ENCODE results near the gene MAGEC1. TPM values are rescaled to one million over a fixed set of nuclear protein-coding genes. Genes with fewer than 3 reads are reported as not detected.

MAGEC1 gene
- total RNA-seq, 2 experiments from 2014 or later = not detected

DNA sequence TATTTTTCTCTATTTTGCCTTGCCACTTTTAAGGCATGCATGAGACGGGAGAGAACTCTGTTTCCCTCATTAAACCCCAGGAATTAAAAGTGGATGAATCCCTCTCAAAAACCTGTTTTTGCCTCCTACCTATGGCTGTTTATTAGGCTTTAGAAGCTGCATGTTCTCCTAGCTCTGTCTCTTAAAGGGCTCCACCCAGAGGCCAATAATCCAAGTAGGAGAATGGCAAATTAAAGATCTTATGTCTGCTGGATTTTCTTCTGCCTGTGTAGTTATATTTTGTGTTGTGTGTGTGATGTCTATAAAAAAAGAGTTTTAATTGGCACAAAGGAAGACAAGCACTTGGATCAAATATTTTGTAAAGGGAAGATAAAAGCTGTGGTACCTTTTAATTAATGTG lies 32.4 kb downstream of the MAGEC1 start:
- no peak for DNase-seq
- H3K27me3 Mint-ChIP-seq = no peaks in the 10 kb centered on the region
- CTCF ChIA-PET = no interaction called here
- H3K27ac Mint-ChIP-seq = no peak overlapping the region
- H3K4me3 Mint-ChIP-seq = no peak overlapping the region
- no peaks in the 10 kb centered on the region for H3K9me3 Mint-ChIP-seq
- POLR2A ChIA-PET = no interaction called here
- no peaks in the 10 kb centered on the region for H3K36me3 Mint-ChIP-seq (ENCODE audit: low read depth)
- no peaks in the 10 kb centered on the region for H3K4me1 Mint-ChIP-seq

DNA sequence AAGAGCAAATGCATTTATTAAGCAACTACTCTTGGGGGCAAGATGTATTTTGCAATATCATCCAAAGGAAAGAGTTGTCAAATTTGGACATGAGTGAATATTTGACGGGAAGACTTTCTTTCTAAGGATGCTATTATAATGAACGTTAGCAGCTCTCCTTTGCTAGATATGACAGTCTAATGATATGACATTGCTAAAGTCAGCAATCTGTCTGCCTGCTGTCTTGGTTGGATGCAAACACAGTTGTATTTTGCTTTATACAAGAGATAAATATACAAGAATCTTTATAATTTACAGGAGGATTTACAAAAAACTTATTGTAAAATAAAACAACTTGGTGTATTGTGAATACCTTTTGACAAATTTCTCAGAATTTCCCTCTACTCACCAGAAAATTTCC lies 37.5 kb downstream of the MAGEC1 start:
- no peak for DNase-seq
- H3K27ac Mint-ChIP-seq = no peak overlapping the region
- POLR2A ChIA-PET = no interaction called here
- H3K4me3 Mint-ChIP-seq = no peak overlapping the region
- H3K9me3 Mint-ChIP-seq = no peaks in the 10 kb centered on the region
- no peaks in the 10 kb centered on the region for H3K36me3 Mint-ChIP-seq (ENCODE audit: low read depth)
- H3K27me3 Mint-ChIP-seq = no peaks in the 10 kb centered on the region
- no peaks in the 10 kb centered on the region for H3K4me1 Mint-ChIP-seq
- CTCF ChIA-PET = no interaction called here

DNA sequence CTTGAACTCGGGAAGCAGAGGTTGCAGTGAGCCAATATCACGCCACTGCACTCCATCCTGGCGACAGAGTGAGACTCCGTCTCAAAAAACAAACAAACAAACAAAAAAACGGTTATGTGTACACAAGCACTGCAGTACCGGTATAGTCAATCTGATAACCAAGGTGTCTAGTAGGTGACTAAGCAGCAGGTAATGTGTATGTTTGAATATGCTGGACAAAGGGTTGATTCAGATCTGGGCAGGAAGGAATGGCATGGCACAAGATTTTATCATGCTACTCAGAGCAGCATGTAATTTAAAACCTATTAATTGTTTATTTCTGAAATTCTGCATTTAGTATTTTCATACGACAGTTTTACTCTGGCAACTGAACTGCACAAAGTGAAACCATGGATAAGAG lies 41.7 kb downstream of the MAGEC1 start:
- DNase-seq = no peak
- Mint-ChIP-seq H3K36me3 (ENCODE audit: low read depth) (no peaks in the 10 kb centered on the region), H3K27me3 (no peaks in the 10 kb centered on the region), H3K9me3 (no peaks in the 10 kb centered on the region), H3K27ac (no peak overlapping the region), H3K4me3 (no peak overlapping the region), H3K4me1 (no peaks in the 10 kb centered on the region)
- ChIA-PET POLR2A (no interaction called here), CTCF (no interaction called here)

DNA sequence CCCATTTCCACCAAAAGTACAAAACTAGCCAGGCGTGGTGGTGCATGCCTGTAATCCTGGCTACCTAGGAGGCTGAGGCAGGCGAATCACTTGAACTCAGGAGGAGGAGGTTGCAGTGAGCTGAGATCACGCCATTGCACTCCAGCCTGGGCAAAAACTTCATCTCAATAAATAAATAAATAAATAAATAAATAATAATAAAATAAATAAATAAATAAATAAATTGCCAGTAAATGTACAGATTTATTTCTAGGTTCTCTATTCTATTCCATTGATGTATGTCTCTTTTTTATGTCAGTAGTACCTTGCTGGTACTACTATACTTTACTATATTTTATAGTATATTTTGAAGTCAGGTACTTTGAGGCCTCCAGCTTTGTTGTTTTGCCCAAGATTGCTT lies 43.7 kb downstream of the MAGEC1 start:
- Mint-ChIP-seq H3K27ac (no peak overlapping the region), H3K4me1 (no peaks in the 10 kb centered on the region), H3K27me3 (no peaks in the 10 kb centered on the region), H3K4me3 (no peak overlapping the region), H3K36me3 (ENCODE audit: low read depth) (no peaks in the 10 kb centered on the region), H3K9me3 (no peaks in the 10 kb centered on the region)
- ChIA-PET POLR2A (no interaction called here), CTCF (no interaction called here)
- no peak for DNase-seq

DNA sequence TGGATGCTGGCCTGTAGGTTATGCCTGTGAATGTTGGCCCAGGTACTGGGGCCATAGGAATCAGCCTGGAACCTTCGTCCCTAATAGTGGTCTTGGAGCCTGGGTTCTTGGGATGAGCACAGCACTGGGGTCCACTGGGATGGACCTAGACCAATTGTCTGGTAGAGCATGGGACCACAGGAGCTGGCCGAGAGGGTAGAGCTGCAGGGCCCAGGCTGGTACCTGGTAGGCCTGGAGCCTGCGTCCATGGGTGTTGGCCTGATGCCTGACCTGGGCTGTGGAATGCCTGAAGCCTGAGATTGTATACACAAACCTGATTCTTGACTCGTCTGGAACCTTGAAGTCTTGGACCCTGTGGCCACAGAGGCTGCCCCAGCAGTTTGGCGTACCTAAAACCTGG lies 48.9 kb downstream of the MAGEC1 start:
- no peak overlapping the region for H3K27ac Mint-ChIP-seq
- ChIA-PET POLR2A (no interaction called here), CTCF (no interaction called here)
- H3K4me1 Mint-ChIP-seq = no peaks in the 10 kb centered on the region
- no peak for DNase-seq
- no peak overlapping the region for H3K4me3 Mint-ChIP-seq
- H3K36me3 Mint-ChIP-seq (ENCODE audit: low read depth) = no peaks in the 10 kb centered on the region
- no peaks in the 10 kb centered on the region for H3K9me3 Mint-ChIP-seq
- no peaks in the 10 kb centered on the region for H3K27me3 Mint-ChIP-seq

DNA sequence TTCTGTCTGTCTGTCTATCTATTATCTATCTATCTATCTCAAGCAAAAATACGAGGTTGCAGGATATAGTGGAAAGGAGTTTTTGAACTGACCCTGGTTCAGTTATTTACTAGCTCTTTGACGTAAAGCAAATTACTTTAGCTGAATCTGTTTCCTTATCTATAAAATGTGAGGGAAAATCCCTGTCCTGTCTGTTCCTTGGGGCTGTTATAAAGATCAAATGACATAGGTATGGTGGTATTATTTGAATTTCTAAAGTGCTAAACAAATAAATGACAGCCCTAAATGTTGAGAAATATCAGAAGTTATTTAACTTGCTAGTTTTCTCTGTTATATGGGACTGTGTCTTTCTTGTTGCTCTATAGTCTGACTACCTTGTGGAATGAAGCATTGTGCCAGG lies 55.0 kb downstream of the MAGEC1 start:
- POLR2A ChIA-PET = no interaction called here
- H3K4me1 Mint-ChIP-seq = no peaks in the 10 kb centered on the region
- H3K27me3 Mint-ChIP-seq = no peaks in the 10 kb centered on the region
- H3K9me3 Mint-ChIP-seq = no peaks in the 10 kb centered on the region
- DNase-seq = no peak
- no peak overlapping the region for H3K4me3 Mint-ChIP-seq
- no peaks in the 10 kb centered on the region for H3K36me3 Mint-ChIP-seq (ENCODE audit: low read depth)
- CTCF ChIA-PET = no interaction called here
- no peak overlapping the region for H3K27ac Mint-ChIP-seq

Other genes starting within 250 kb of the MAGEC1 start
- not detected for gene SPANXD, start 205.2 kb upstream of the MAGEC1 start, total RNA-seq
- not detected for gene MAGEC3, start 65.6 kb upstream of the MAGEC1 start, total RNA-seq

All from activated CD4-positive, alpha-beta T cell treated with anti-CD3 and anti-CD28 coated beads, Interleukin-2, amount 10 ng/mL, durations not matched to agents 7 days and 5 days (primary cell).